ENCODE measurements around the gene C1orf35. TPM values are rescaled to one million over a fixed set of nuclear protein-coding genes. Genes with fewer than 3 reads are reported as not detected.

Gene C1orf35
- total RNA-seq, 1 donor from 2014 or later: 11.8 TPM

DNA sequence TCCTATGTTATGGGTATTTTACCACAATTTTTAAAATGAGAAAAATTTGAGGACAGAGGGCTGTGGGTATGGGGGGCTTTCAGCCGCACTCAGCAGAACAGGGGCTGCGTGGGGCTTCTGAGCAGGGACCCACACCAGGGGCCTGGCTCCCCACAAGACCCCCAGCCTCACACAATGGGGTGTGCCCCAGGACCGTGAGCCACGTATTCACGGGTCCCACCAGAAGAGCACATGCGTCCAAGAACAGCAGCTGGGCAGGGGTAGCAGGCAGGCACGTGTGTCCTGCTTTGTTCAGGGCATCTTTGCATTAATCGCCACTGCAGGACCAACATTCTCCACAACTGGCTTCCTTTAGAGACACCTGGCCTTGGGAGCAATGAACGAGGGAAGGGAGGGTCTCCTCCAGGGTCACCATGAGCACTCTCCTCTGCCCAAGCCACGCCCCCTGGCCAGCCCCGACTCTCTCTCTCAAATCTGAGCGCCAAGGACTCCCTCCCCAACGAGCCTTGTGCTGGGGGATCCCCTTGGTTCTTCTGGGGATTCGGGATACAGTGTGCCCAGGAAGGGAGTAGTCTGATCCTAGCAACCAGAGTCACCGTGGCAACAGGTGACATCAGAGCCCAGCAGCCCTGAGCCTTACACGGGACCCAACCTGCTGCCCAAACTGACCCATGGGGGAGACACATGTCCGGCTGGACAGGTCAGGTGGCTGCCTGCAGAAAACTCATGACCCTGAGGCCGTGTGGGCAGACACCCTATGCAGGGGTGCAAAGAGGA, 28.0 kb downstream of the C1orf35 start:
- Mint-ChIP-seq H3K4me1 (peaks cover 31% of the 10 kb centered on the region), H3K4me3 (no peak overlapping the region), H3K9me3 (no peaks in the 10 kb centered on the region), H3K36me3 (no peaks in the 10 kb centered on the region), H3K27ac (no peak overlapping the region), H3K27me3 (ENCODE audit: insufficient read depth, low read depth) (peaks cover 11% of the 10 kb centered on the region)
- Histone ChIP-seq H3K4me1 (peaks cover 16% of the 10 kb centered on the region), H3K4me3 (no peak overlapping the region), H3K4me2 (no peak overlapping the region), H4K20me1 (ENCODE audit: low read depth) (peaks cover 13% of the 10 kb centered on the region), H3F3A (ENCODE audit: low read depth) (no peaks in the 10 kb centered on the region), H3K9ac (no peak overlapping the region), H3K36me3 (no peaks in the 10 kb centered on the region), H3K27me3 (peaks cover 65% of the 10 kb centered on the region), H3K9me3 (ENCODE audit: low read depth) (no peaks in the 10 kb centered on the region), H2AFZ (replicated peaks) (no peak overlapping the region), H3K27ac (no peak overlapping the region), H3K79me2 (ENCODE audit: low read depth) (no peaks in the 10 kb centered on the region)
- no peak for TF ChIP-seq EZH2phosphoT487 (IDR thresholded peaks at IDR 0.05)
- TF ChIP-seq, protein P1, sequence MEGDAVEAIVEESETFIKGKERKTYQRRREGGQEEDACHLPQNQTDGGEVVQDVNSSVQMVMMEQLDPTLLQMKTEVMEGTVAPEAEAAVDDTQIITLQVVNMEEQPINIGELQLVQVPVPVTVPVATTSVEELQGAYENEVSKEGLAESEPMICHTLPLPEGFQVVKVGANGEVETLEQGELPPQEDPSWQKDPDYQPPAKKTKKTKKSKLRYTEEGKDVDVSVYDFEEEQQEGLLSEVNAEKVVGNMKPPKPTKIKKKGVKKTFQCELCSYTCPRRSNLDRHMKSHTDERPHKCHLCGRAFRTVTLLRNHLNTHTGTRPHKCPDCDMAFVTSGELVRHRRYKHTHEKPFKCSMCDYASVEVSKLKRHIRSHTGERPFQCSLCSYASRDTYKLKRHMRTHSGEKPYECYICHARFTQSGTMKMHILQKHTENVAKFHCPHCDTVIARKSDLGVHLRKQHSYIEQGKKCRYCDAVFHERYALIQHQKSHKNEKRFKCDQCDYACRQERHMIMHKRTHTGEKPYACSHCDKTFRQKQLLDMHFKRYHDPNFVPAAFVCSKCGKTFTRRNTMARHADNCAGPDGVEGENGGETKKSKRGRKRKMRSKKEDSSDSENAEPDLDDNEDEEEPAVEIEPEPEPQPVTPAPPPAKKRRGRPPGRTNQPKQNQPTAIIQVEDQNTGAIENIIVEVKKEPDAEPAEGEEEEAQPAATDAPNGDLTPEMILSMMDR (IDR thresholded peaks at IDR 0.05): no peak
- no peak for TF ChIP-seq EZH2 (IDR thresholded peaks at IDR 0.05)
- DNase-seq (ENCODE audit: low spot score): no peak

DNA sequence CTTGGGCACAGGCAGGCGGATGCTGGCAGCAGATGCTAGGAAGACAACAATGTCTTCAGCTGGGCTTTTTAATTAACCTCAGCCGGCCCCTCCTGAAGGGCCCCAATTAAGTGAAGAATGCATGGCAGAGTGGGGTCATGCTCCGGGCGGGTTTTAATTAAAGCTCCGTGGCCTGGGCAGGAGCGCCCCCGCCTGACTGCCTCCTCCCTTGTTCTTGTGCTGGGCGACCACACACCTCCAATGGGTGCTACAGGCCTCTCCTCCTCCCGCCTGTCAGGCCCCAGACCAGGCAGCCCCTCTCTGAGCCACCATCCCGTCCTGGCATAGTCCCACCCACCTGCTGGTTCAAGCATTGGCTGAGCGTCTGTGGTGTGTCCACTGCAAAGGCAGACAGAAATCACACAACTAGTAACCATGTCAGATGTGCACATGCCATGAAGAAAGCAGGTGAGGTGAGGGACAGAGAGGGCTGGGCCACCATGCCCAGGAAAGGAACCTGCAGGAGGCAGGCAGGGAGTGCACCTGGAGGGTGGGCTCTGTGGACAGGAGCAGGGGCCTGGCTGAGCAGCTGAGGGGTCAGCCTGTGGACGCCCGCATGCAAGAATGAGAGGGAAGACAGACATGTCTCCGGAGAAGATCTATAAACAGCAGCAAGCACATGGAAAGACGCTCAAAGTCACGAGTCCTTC, 29.1 kb downstream of the C1orf35 start:
- Mint-ChIP-seq H3K9me3 (no peaks in the 10 kb centered on the region), H3K36me3 (no peaks in the 10 kb centered on the region), H3K27ac (peak overlapping the region; percentile 93), H3K4me3 (peak overlapping the region; percentile 74), H3K4me1 (peaks cover 29% of the 10 kb centered on the region), H3K27me3 (ENCODE audit: insufficient read depth, low read depth) (peaks cover 11% of the 10 kb centered on the region)
- no peaks in the 10 kb centered on the region for H3K9me3 ChIP-seq (ENCODE audit: low read depth)
- TF ChIP-seq EZH2 (IDR thresholded peaks at IDR 0.05): peak; percentile 59
- TF ChIP-seq, protein P1 (IDR thresholded peaks at IDR 0.05): peak; percentile 48
- TF ChIP-seq EZH2phosphoT487 (IDR thresholded peaks at IDR 0.05): no peak
- peaks cover 16% of the 10 kb centered on the region for H3K4me1 ChIP-seq
- H3K9ac ChIP-seq: no peak overlapping the region
- no peaks in the 10 kb centered on the region for H3F3A ChIP-seq (ENCODE audit: low read depth)
- no peak overlapping the region for H3K4me3 ChIP-seq
- peak; percentile 79 for DNase-seq (ENCODE audit: low spot score)
- H3K79me2 ChIP-seq (ENCODE audit: low read depth): no peaks in the 10 kb centered on the region
- H4K20me1 ChIP-seq (ENCODE audit: low read depth): peaks cover 13% of the 10 kb centered on the region
- H3K36me3 ChIP-seq: no peaks in the 10 kb centered on the region
- H3K27ac ChIP-seq: no peak overlapping the region
- H3K4me2 ChIP-seq: peak overlapping the region; percentile 47
- H2AFZ ChIP-seq (replicated peaks): no peak overlapping the region
- H3K27me3 ChIP-seq: peaks cover 76% of the 10 kb centered on the region

- Histone ChIP-seq H2AFZ (replicated peaks) (no peak overlapping the region), H3K27me3 (peaks cover 84% of the 10 kb centered on the region), H3K9me3 (ENCODE audit: low read depth) (no peaks in the 10 kb centered on the region), H3F3A (ENCODE audit: low read depth) (no peaks in the 10 kb centered on the region), H3K36me3 (no peaks in the 10 kb centered on the region), H3K79me2 (ENCODE audit: low read depth) (no peaks in the 10 kb centered on the region), H3K4me1 (peaks cover 9% of the 10 kb centered on the region), H3K4me2 (peak overlapping the region; percentile 47), H4K20me1 (ENCODE audit: low read depth) (peaks cover 13% of the 10 kb centered on the region), H3K27ac (no peak overlapping the region), H3K4me3 (no peak overlapping the region), H3K9ac (no peak overlapping the region)
- Mint-ChIP-seq H3K27me3 (ENCODE audit: insufficient read depth, low read depth) (peaks cover 11% of the 10 kb centered on the region), H3K9me3 (no peaks in the 10 kb centered on the region), H3K4me3 (no peak overlapping the region), H3K36me3 (no peaks in the 10 kb centered on the region), H3K27ac (no peak overlapping the region), H3K4me1 (peaks cover 24% of the 10 kb centered on the region)
- TF ChIP-seq, protein P1 (IDR thresholded peaks at IDR 0.05): no peak
- TF ChIP-seq EZH2 (IDR thresholded peaks at IDR 0.05) (no peak), EZH2phosphoT487 (IDR thresholded peaks at IDR 0.05) (no peak)
- DNase-seq (ENCODE audit: low spot score): no peak
Observed at GRCh38 chr1:228073061-228073856, 29.9 kb downstream of the C1orf35 start.

Measured in neural progenitor cell (in vitro differentiated cells).